ENCODE measurements around the gene GLIS1. TPM values are rescaled to one million over a fixed set of nuclear protein-coding genes. Genes with fewer than 3 reads are reported as not detected.

GLIS1 gene
- total and polyA plus RNA-seq, 4 donors, result 0.50 to 3.8 (median 1.4) TPM

- H3K9me3 ChIP-seq (ENCODE audit: control insufficient read depth, insufficient read depth, low read length), result no peaks in the 10 kb centered on the region
- H3K27me3 ChIP-seq (ENCODE audit: control insufficient read depth, insufficient read depth, low read length), result no peaks in the 10 kb centered on the region
- 77% methylated on average over 3 of the region's 3 CpGs for WGBS (ENCODE audit: insufficient coverage)
- no peak for DNase-seq (ENCODE audit: low read depth in 4 of 6, low spot score in 6 of 6)
- H3K4me3 ChIP-seq (ENCODE audit: low read depth, low read length), result no peak overlapping the region
- H3K4me1 ChIP-seq (ENCODE audit: control insufficient read depth, insufficient read depth, low read length), result no peaks in the 10 kb centered on the region
- H3K27ac ChIP-seq (ENCODE audit: low read depth, low read length), result no peak overlapping the region
- H3K36me3 ChIP-seq (ENCODE audit: control insufficient read depth, insufficient read depth, low read length), result no peaks in the 10 kb centered on the region
These were observed 30.3 kb downstream of the GLIS1 start for GRCh38 chr1:53708687-53709086.

- Histone ChIP-seq H3K4me3 (ENCODE audit: low read depth, low read length) (no peak overlapping the region), H3K36me3 (ENCODE audit: control insufficient read depth, insufficient read depth, low read length) (no peaks in the 10 kb centered on the region), H3K9me3 (ENCODE audit: control insufficient read depth, insufficient read depth, low read length) (no peaks in the 10 kb centered on the region), H3K27ac (ENCODE audit: low read depth, low read length) (no peak overlapping the region), H3K27me3 (ENCODE audit: control insufficient read depth, insufficient read depth, low read length) (peaks cover 2% of the 10 kb centered on the region), H3K4me1 (ENCODE audit: control insufficient read depth, insufficient read depth, low read length) (peaks cover 4% of the 10 kb centered on the region)
- no peak for DNase-seq (ENCODE audit: low read depth in 4 of 6, low spot score in 6 of 6)
- 50% methylated on average over 2 of the region's 6 CpGs for WGBS (ENCODE audit: insufficient coverage)
These were observed 32.6 kb downstream of the GLIS1 start for GRCh38 chr1:53706356-53706755.

- WGBS (ENCODE audit: insufficient coverage), result 35% methylated on average over 5 of the region's 7 CpGs
- Histone ChIP-seq H3K36me3 (ENCODE audit: control insufficient read depth, insufficient read depth, low read length) (no peaks in the 10 kb centered on the region), H3K4me1 (ENCODE audit: control insufficient read depth, insufficient read depth, low read length) (peaks cover 4% of the 10 kb centered on the region), H3K27me3 (ENCODE audit: control insufficient read depth, insufficient read depth, low read length) (peaks cover 2% of the 10 kb centered on the region), H3K9me3 (ENCODE audit: control insufficient read depth, insufficient read depth, low read length) (no peaks in the 10 kb centered on the region), H3K27ac (ENCODE audit: low read depth, low read length) (no peak overlapping the region), H3K4me3 (ENCODE audit: low read depth, low read length) (no peak overlapping the region)
- DNase-seq (ENCODE audit: low read depth in 4 of 6, low spot score in 6 of 6), result no peak
These were observed 33.4 kb downstream of the GLIS1 start for GRCh38 chr1:53705446-53706096.

- Histone ChIP-seq H3K27ac (ENCODE audit: low read depth, low read length) (no peak overlapping the region), H3K36me3 (ENCODE audit: control insufficient read depth, insufficient read depth, low read length) (no peaks in the 10 kb centered on the region), H3K9me3 (ENCODE audit: control insufficient read depth, insufficient read depth, low read length) (no peaks in the 10 kb centered on the region), H3K4me3 (ENCODE audit: low read depth, low read length) (no peak overlapping the region), H3K4me1 (ENCODE audit: control insufficient read depth, insufficient read depth, low read length) (peaks cover 4% of the 10 kb centered on the region), H3K27me3 (ENCODE audit: control insufficient read depth, insufficient read depth, low read length) (peaks cover 2% of the 10 kb centered on the region)
- 66% methylated on average over 8 of the region's 8 CpGs for WGBS (ENCODE audit: insufficient coverage)
- DNase-seq (ENCODE audit: low read depth in 4 of 6, low spot score in 6 of 6), result no peak
These were observed 34.0 kb downstream of the GLIS1 start for GRCh38 chr1:53704804-53705445.

- Histone ChIP-seq H3K27me3 (ENCODE audit: control insufficient read depth, insufficient read depth, low read length) (peaks cover 2% of the 10 kb centered on the region), H3K4me1 (ENCODE audit: control insufficient read depth, insufficient read depth, low read length) (peaks cover 4% of the 10 kb centered on the region), H3K4me3 (ENCODE audit: low read depth, low read length) (no peak overlapping the region), H3K27ac (ENCODE audit: low read depth, low read length) (no peak overlapping the region), H3K36me3 (ENCODE audit: control insufficient read depth, insufficient read depth, low read length) (no peaks in the 10 kb centered on the region), H3K9me3 (ENCODE audit: control insufficient read depth, insufficient read depth, low read length) (no peaks in the 10 kb centered on the region)
- no peak for DNase-seq (ENCODE audit: low read depth in 4 of 6, low spot score in 6 of 6)
- WGBS (ENCODE audit: insufficient coverage), result 89% methylated on average over 2 of the region's 5 CpGs
These were observed 34.7 kb downstream of the GLIS1 start for GRCh38 chr1:53704304-53704703.

GRCh38 chr1:53703174-53703573 is 35.8 kb downstream of the GLIS1 start:
- no peaks in the 10 kb centered on the region for H3K36me3 ChIP-seq (ENCODE audit: control insufficient read depth, insufficient read depth, low read length)
- H3K27ac ChIP-seq (ENCODE audit: low read depth, low read length), result no peak overlapping the region
- H3K4me1 ChIP-seq (ENCODE audit: control insufficient read depth, insufficient read depth, low read length), result peaks cover 7% of the 10 kb centered on the region
- no peak overlapping the region for H3K4me3 ChIP-seq (ENCODE audit: low read depth, low read length)
- WGBS (ENCODE audit: insufficient coverage), result no CpG with 5 or more reads among the region's 1 CpG
- H3K27me3 ChIP-seq (ENCODE audit: control insufficient read depth, insufficient read depth, low read length), result peaks cover 2% of the 10 kb centered on the region
- no peak for DNase-seq (ENCODE audit: low read depth in 4 of 6, low spot score in 6 of 6)
- H3K9me3 ChIP-seq (ENCODE audit: control insufficient read depth, insufficient read depth, low read length), result no peaks in the 10 kb centered on the region

DNA sequence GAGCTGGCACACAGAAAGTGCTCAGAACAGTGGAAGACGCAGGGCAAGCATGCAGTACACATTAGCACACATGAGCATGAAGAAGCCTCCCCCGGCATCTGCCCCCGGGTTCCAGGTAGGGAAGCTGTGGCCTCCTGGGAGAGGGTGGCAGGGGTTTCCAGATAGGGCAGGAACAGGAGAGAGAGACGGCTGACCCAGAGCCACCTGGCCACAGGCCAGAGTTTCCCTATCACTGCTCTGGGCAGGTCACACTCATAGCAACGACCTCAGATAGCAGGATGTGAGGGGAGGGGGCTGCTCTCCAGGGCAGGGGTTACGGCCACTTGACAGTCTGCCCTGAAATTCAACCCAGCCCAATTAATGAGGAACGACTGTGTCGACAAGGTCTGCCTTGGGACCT is 36.6 kb downstream of the GLIS1 start:
- Histone ChIP-seq H3K4me3 (ENCODE audit: low read depth, low read length) (no peak overlapping the region), H3K4me1 (ENCODE audit: control insufficient read depth, insufficient read depth, low read length) (peaks cover 10% of the 10 kb centered on the region), H3K27me3 (ENCODE audit: control insufficient read depth, insufficient read depth, low read length) (peaks cover 2% of the 10 kb centered on the region), H3K27ac (ENCODE audit: low read depth, low read length) (no peak overlapping the region), H3K9me3 (ENCODE audit: control insufficient read depth, insufficient read depth, low read length) (no peaks in the 10 kb centered on the region), H3K36me3 (ENCODE audit: control insufficient read depth, insufficient read depth, low read length) (no peaks in the 10 kb centered on the region)
- WGBS (ENCODE audit: insufficient coverage), result 48% methylated on average over 8 of the region's 8 CpGs
- DNase-seq (ENCODE audit: low read depth in 4 of 6, low spot score in 6 of 6), result no peak

DNA sequence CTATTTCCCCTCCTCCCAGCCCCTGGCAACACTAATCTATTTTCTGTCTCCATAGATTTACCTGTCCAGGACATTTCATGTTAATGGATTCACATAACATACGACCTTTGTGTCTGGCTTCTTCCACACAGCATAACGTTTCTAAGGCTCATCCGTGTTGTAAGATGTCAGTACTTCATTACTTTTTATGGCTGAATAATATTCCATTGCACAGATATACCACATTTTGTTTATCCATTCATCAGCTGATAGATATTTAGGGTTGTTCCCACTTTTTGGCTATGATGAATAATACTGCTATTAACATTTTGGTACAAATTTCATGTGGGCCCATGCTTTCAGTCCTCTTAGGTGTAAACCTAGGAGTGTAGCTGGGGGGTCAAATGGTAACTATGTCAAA is 38.2 kb downstream of the GLIS1 start:
- Histone ChIP-seq H3K4me3 (ENCODE audit: low read depth, low read length) (no peak overlapping the region), H3K4me1 (ENCODE audit: control insufficient read depth, insufficient read depth, low read length) (peaks cover 11% of the 10 kb centered on the region), H3K27ac (ENCODE audit: low read depth, low read length) (no peak overlapping the region), H3K27me3 (ENCODE audit: control insufficient read depth, insufficient read depth, low read length) (peaks cover 2% of the 10 kb centered on the region), H3K9me3 (ENCODE audit: control insufficient read depth, insufficient read depth, low read length) (no peaks in the 10 kb centered on the region), H3K36me3 (ENCODE audit: control insufficient read depth, insufficient read depth, low read length) (no peaks in the 10 kb centered on the region)
- WGBS (ENCODE audit: insufficient coverage), result no CpG with 5 or more reads among the region's 3 CpGs
- no peak for DNase-seq (ENCODE audit: low read depth in 4 of 6, low spot score in 6 of 6)

GRCh38 chr1:53699981-53700380 is 39.0 kb downstream of the GLIS1 start:
- DNase-seq (ENCODE audit: low read depth in 4 of 6, low spot score in 6 of 6), result no peak
- Histone ChIP-seq H3K4me3 (ENCODE audit: low read depth, low read length) (no peak overlapping the region), H3K27me3 (ENCODE audit: control insufficient read depth, insufficient read depth, low read length) (peaks cover 2% of the 10 kb centered on the region), H3K27ac (ENCODE audit: low read depth, low read length) (no peak overlapping the region), H3K36me3 (ENCODE audit: control insufficient read depth, insufficient read depth, low read length) (no peaks in the 10 kb centered on the region), H3K4me1 (ENCODE audit: control insufficient read depth, insufficient read depth, low read length) (peaks cover 16% of the 10 kb centered on the region), H3K9me3 (ENCODE audit: control insufficient read depth, insufficient read depth, low read length) (no peaks in the 10 kb centered on the region)
- whole genome bisulfite sequencing (ENCODE audit: insufficient coverage), result 93% methylated on average over 3 of the region's 8 CpGs

GRCh38 chr1:53698384-53698980 is 40.5 kb downstream of the GLIS1 start:
- Histone ChIP-seq H3K27ac (ENCODE audit: low read depth, low read length) (no peak overlapping the region), H3K9me3 (ENCODE audit: control insufficient read depth, insufficient read depth, low read length) (no peaks in the 10 kb centered on the region), H3K4me1 (ENCODE audit: control insufficient read depth, insufficient read depth, low read length) (peaks cover 27% of the 10 kb centered on the region), H3K27me3 (ENCODE audit: control insufficient read depth, insufficient read depth, low read length) (peaks cover 2% of the 10 kb centered on the region), H3K36me3 (ENCODE audit: control insufficient read depth, insufficient read depth, low read length) (no peaks in the 10 kb centered on the region), H3K4me3 (ENCODE audit: low read depth, low read length) (no peak overlapping the region)
- 91% methylated on average over 4 of the region's 7 CpGs for WGBS (ENCODE audit: insufficient coverage)
- DNase-seq (ENCODE audit: low read depth in 4 of 6, low spot score in 6 of 6), result no peak
